ENCODE results near the gene ZFY.

DNA sequence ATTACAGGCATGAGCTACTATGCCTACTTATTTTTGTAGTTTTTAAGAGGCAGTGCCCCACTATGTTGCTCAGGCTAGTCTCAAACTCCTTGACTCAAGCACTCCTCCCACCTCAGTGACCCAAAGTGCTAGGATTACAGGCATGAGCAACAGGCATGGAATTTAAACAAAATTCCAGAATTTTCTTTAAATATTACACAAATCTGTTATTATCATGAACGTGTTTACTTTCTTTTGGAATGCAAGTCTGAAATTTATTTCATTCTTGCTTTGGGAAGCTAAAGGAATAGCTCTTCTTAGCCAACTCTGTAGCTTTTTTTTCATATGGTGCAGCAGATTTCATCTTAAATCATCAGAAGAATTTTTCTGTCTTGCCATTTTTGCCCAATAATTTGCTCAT is 27.8 kb upstream of the ZFY start:
- TF ChIP-seq BHLHE40 (IDR thresholded peaks at IDR 0.05; ENCODE audit: borderline replicate concordance) (no peak), SP1 (IDR thresholded peaks at IDR 0.05) (no peak), FOXM1 (IDR thresholded peaks at IDR 0.05; ENCODE audit: borderline replicate concordance) (no peak), HDGF (IDR thresholded peaks at IDR 0.05; ENCODE audit: borderline replicate concordance) (no peak), ZNF384 (IDR thresholded peaks at IDR 0.05) (no peak), FOXA1 (IDR thresholded peaks at IDR 0.05) (no peak), TARDBP (IDR thresholded peaks at IDR 0.05) (no peak), ELF4 (IDR thresholded peaks at IDR 0.05) (no peak), ARNT (IDR thresholded peaks at IDR 0.05) (no peak), CTBP1 (IDR thresholded peaks at IDR 0.05; ENCODE audit: borderline replicate concordance) (no peak), SUZ12 (IDR thresholded peaks at IDR 0.05) (no peak), LEF1 (IDR thresholded peaks at IDR 0.05; ENCODE audit: borderline replicate concordance) (no peak), FOXK2 (IDR thresholded peaks at IDR 0.05) (no peak)
- TF ChIP-seq, protein P1, sequence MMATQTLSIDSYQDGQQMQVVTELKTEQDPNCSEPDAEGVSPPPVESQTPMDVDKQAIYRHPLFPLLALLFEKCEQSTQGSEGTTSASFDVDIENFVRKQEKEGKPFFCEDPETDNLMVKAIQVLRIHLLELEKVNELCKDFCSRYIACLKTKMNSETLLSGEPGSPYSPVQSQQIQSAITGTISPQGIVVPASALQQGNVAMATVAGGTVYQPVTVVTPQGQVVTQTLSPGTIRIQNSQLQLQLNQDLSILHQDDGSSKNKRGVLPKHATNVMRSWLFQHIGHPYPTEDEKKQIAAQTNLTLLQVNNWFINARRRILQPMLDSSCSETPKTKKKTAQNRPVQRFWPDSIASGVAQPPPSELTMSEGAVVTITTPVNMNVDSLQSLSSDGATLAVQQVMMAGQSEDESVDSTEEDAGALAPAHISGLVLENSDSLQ (IDR thresholded peaks at IDR 0.05) = no peak

Data from HEK293T (cell line).